Smooth muscle cell (in vitro differentiated cells): ENCODE results near the gene NOTO. TPM values are rescaled to one million over a fixed set of nuclear protein-coding genes. Genes with fewer than 3 reads are reported as not detected.
A peak's percentile ranks its signal among the peaks of the same experiment; 100 is the strongest.

Source experiments
- DNase-seq: peaks from one replicate; lab custom pipeline; 2025; ENCODE audit not compliant: unreplicated experiment; lab: John Stamatoyannopoulos, UW
- H2AFZ ChIP-seq: fragments of 200-600 bp; sonication (generic); 2 replicates; pipeline ENCODE4 v1.6.0; 2016; ENCODE audit warnings: antibody characterized with exemption, low read depth, mild to moderate bottlenecking
- H3F3A ChIP-seq: fragments of 200-600 bp; sonication (generic); 2 replicates; pipeline ENCODE4 v1.6.0; 2017; ENCODE audit warnings: antibody characterized with exemption, low read depth
- H3K27ac ChIP-seq: fragments of 200-600 bp; sonication (generic); 2 replicates; pipeline ENCODE4 v1.5.1; 2016; ENCODE audit warnings: low read depth, mild to moderate bottlenecking
- H3K27me3 ChIP-seq: fragments of 200-600 bp; sonication (generic); 2 replicates; pipeline ENCODE4 v1.6.1; 2016; ENCODE audit warnings: low read depth, mild to moderate bottlenecking
- H3K36me3 ChIP-seq: fragments of 200-600 bp; sonication (generic); 2 replicates; pipeline ENCODE4 v1.5.1; 2016; ENCODE audit warnings: low read depth
- H3K4me1 ChIP-seq: fragments of 200-600 bp; sonication (generic); 2 replicates; pipeline ENCODE4 v1.5.1; 2016; ENCODE audit warnings: low read depth
- H3K4me2 ChIP-seq: fragments of 200-600 bp; sonication (generic); 2 replicates; pipeline ENCODE4 v1.6.0; 2016; ENCODE audit warnings: mild to moderate bottlenecking
- H3K4me3 ChIP-seq: fragments of 200-600 bp; sonication (generic); 2 replicates; pipeline ENCODE4 v1.5.1; 2016; ENCODE audit warnings: mild to moderate bottlenecking
- H3K79me2 ChIP-seq: fragments of 200-600 bp; sonication (generic); 2 replicates; pipeline ENCODE4 v1.6.0; 2016; ENCODE audit warnings: low read depth, mild to moderate bottlenecking
- H3K9ac ChIP-seq: fragments of 200-600 bp; sonication (generic); 2 replicates; pipeline ENCODE4 v1.6.0; 2016; ENCODE audit warnings: low read depth
- H3K9me3 ChIP-seq: fragments of 200-600 bp; sonication (generic); replicated peaks from 2 replicates; pipeline ENCODE4 v1.5.1; 2016; ENCODE audit warnings: low read depth
- H4K20me1 ChIP-seq: fragments of 200-600 bp; sonication (generic); 2 replicates; pipeline ENCODE4 v1.6.0; 2016; ENCODE audit warnings: low read depth
- WGBS: methylation state at CpG from one replicate; pipeline ENCODE4 v1.1.7; 2016; ENCODE audit warnings: low lambda C conversion rate; 5-methylcytosine and 5-hydroxymethylcytosine counted together
- polyA plus RNA-seq: library from polyadenylated mRNA; unstranded; fragments of >200 nt; fragmentation: Nextera tagmentation; extraction: Ambion mirVana; gene quantifications from 2 replicates; pipeline ENCODE4 v1.2.1, GENCODE V29; 2016
- total RNA-seq: library from RNA; depleted of rRNA; stranded (reverse); fragments of >200 nt; gene quantifications from 2 replicates; pipeline ENCODE4 v1.2.3, GENCODE V29; 2014
- TF ChIP-seq, protein P1 (sequence below): fragments of 200-600 bp; sonication (generic); IDR thresholded peaks from 2 replicates; pipeline ENCODE4 v1.5.1; 2017; ENCODE audit warnings: borderline replicate concordance, mild to moderate bottlenecking, antibody characterized with exemption; ENCODE audit not compliant: insufficient read depth, poor library complexity, severe bottlenecking

NOTO gene, protein sequence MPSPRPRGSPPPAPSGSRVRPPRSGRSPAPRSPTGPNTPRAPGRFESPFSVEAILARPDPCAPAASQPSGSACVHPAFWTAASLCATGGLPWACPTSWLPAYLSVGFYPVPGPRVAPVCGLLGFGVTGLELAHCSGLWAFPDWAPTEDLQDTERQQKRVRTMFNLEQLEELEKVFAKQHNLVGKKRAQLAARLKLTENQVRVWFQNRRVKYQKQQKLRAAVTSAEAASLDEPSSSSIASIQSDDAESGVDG
- total RNA-seq (not detected in 2 replicates), polyA plus RNA-seq (0.11 TPM in 1 of 2 replicates, not detected in the other)

DNA sequence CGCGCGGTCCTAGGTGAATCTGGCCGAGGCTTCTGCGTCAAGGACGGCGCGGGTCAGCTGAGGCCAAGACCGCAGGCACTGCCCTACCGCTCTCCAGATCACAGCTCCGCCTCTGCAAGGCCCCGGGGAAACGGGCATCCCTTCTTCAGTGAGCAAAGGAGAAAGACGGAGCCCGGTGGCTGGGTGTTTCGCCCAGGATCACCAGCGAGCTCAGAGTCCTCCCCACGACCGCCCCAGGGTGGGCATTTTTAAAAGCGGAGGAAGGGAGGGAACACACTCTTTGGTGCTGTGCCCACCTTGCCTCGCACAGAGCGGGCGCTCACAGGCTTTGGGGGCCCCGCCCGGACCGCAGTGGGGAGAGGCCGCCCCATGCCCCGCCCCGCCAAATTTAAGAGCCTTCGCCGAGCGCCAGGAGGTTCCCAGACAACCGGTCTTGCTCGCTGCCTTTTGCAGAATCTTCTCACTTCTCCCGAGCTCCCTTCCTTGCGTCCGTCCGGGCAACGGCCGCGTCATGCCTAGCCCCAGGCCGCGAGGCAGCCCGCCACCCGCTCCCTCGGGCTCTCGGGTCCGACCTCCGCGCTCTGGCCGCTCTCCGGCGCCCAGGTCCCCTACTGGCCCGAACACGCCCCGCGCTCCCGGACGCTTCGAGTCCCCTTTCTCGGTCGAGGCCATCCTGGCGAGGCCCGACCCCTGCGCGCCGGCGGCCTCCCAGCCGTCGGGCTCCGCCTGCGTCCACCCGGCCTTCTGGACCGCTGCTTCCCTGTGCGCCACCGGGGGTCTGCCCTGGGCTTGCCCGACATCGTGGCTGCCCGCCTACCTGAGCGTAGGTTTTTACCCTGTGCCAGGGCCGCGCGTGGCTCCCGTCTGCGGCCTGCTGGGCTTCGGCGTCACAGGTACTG, at the start of gene NOTO:
TSS of gene NOTO (plus strand) at position 419 of the 899 bp plus-strand sequence. CDS start at position 512, 93 bp downstream.
- H3K9ac ChIP-seq, result no peak within 1 kb of the TSS
- peak within 1 kb of the TSS; percentile 82 for H3K4me2 ChIP-seq
- H3K4me1 ChIP-seq, result no peaks in the 10 kb centered on the region
- no peak within 1 kb of the TSS for H2AFZ ChIP-seq
- no peak within 1 kb of the TSS for H3K27ac ChIP-seq
- DNase-seq, result no peak
- 2% methylated on average over 70 of the region's 87 CpGs for WGBS
- peak within 1 kb of the TSS; percentile 38 for H3K4me3 ChIP-seq
- no peaks in the 10 kb centered on the region for H3F3A ChIP-seq
- no peaks in the 10 kb centered on the region for H3K79me2 ChIP-seq
- H4K20me1 ChIP-seq, result no peaks in the 10 kb centered on the region
- H3K27me3 ChIP-seq, result peaks cover 77% of the 10 kb centered on the region
- H3K9me3 ChIP-seq, result no peaks in the 10 kb centered on the region
- no peaks in the 10 kb centered on the region for H3K36me3 ChIP-seq
- TF ChIP-seq, protein P1, sequence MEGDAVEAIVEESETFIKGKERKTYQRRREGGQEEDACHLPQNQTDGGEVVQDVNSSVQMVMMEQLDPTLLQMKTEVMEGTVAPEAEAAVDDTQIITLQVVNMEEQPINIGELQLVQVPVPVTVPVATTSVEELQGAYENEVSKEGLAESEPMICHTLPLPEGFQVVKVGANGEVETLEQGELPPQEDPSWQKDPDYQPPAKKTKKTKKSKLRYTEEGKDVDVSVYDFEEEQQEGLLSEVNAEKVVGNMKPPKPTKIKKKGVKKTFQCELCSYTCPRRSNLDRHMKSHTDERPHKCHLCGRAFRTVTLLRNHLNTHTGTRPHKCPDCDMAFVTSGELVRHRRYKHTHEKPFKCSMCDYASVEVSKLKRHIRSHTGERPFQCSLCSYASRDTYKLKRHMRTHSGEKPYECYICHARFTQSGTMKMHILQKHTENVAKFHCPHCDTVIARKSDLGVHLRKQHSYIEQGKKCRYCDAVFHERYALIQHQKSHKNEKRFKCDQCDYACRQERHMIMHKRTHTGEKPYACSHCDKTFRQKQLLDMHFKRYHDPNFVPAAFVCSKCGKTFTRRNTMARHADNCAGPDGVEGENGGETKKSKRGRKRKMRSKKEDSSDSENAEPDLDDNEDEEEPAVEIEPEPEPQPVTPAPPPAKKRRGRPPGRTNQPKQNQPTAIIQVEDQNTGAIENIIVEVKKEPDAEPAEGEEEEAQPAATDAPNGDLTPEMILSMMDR, result no peak

DNA sequence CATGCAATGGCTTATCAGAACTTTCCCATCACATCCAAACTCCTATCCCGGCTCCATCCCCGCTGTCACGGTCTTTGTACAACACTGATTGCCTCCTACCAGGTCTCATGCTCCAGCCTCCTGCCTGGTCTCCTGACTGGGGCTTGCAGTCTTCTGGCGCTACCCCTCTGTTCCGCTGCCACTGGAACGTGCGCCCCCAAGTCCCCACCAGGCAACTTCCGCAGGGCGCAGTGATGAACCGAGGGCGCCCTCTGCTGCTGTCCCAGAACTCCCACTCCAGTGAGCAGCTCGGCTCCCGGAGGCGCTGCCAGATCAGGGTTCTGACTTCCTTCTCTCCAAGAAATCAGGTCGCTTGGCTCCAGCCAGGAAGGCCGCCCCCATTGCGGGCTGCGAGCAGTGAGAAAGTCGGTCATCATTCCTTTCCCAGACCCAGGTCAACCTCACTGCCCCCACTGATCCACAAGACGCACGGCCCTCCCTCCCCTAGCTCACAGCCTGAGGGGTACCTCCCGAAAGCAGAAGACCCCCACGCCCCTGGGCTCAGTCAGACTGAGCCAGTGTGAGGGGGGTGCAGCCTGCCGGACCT, 45.7 kb upstream of the NOTO start:
- H3K9me3 ChIP-seq, result no peaks in the 10 kb centered on the region
- no peaks in the 10 kb centered on the region for H3K79me2 ChIP-seq
- TF ChIP-seq, protein P1, result peak; percentile 76
- H2AFZ ChIP-seq, result peak overlapping the region; percentile 45
- peaks cover 9% of the 10 kb centered on the region for H3K27me3 ChIP-seq
- peak; percentile 15 for DNase-seq
- H3K36me3 ChIP-seq, result no peaks in the 10 kb centered on the region
- H3K27ac ChIP-seq, result no peak overlapping the region
- WGBS, result 17% methylated on average over 23 of the region's 24 CpGs
- no peak overlapping the region for H3K9ac ChIP-seq
- no peaks in the 10 kb centered on the region for H3K4me1 ChIP-seq
- no peak overlapping the region for H3K4me3 ChIP-seq
- H4K20me1 ChIP-seq, result no peaks in the 10 kb centered on the region
- peak overlapping the region; percentile 71 for H3K4me2 ChIP-seq
- no peaks in the 10 kb centered on the region for H3F3A ChIP-seq

DNA sequence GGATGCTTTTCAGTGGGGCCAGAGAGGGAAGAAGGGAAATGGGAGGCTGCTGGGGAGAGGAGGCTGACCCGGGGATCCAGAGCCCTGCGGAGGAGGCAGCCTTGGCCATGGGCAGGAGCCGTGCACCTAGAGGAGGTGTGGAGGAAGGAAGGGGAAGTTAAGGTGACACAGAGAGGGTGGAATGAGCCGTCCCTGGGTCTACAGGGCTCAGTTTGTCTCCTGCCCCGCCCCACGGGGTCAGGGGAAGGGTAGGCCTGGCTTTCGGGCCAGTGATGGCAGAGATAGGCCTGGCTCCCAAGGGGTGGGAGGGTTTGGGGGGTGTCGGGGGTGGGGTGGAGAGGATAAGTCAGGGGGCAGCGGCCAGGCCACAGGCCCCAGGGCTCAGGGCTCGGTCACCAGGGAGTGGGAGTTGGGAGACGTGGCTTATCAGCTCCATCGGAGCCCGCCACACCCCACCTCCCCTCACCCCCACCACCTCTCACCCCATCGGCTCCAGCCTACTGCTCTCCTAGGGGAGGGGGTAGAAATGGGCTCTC, 39.5 kb upstream of the NOTO start:
- no peak overlapping the region for H2AFZ ChIP-seq
- H3K4me1 ChIP-seq, result no peaks in the 10 kb centered on the region
- no peaks in the 10 kb centered on the region for H3K36me3 ChIP-seq
- DNase-seq, result no peak
- no peaks in the 10 kb centered on the region for H3K9me3 ChIP-seq
- no peaks in the 10 kb centered on the region for H3K79me2 ChIP-seq
- no peak overlapping the region for H3K9ac ChIP-seq
- H4K20me1 ChIP-seq, result no peaks in the 10 kb centered on the region
- no peaks in the 10 kb centered on the region for H3F3A ChIP-seq
- no peak overlapping the region for H3K4me2 ChIP-seq
- TF ChIP-seq, protein P1, result no peak
- peaks cover 5% of the 10 kb centered on the region for H3K27me3 ChIP-seq
- 82% methylated on average over 5 of the region's 14 CpGs for WGBS
- H3K4me3 ChIP-seq, result no peak overlapping the region
- H3K27ac ChIP-seq, result no peak overlapping the region
